DMS79 (cell line): ENCODE results near the gene CMTM6.
"Not testable (repeated sequence)": the region's sequence is repeated elsewhere in the genome, so short reads cannot be mapped to it uniquely, and the experiment has no call there.

Source experiments
- DNase-seq: peaks from one replicate; lab custom pipeline; 2025; lab: John Stamatoyannopoulos, UW

The CMTM6 gene, protein sequence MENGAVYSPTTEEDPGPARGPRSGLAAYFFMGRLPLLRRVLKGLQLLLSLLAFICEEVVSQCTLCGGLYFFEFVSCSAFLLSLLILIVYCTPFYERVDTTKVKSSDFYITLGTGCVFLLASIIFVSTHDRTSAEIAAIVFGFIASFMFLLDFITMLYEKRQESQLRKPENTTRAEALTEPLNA

DNA sequence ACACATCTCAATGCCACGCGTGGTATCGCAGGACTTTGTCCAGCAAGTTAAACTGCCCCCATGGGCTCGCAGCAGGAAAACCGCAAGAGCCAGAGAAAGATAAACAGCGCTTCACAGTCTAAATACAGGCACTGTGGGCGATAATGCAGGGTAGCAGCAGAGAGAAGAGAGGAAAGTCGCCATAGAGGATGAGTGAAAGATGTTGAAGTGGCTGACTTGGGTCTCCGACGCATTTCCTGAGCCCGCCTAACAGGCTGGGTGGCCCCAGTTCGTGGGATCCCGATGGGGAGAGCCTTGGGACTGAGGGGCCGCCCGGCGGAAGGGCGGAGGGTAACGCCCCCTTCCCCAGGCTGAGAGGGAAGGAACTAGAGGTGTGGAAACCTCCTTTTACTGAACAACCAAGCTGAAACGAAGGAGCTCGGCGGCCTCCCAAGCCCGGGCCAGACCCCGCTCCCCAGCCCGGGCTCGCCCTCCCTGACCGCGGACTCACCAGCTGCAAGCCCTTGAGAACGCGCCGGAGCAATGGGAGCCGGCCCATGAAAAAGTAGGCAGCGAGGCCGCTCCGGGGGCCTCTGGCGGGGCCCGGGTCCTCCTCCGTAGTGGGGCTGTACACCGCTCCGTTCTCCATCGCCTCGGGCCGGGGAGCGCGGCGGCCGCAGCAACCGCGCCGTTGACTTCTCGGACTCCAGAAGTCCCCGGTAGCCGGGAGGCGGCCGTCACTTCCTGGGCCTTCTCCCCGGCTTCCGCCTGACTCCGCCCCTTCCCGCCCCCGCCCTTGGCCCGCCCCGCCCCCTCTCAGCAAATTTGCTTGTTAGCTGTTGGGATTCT lies at the start of gene CMTM6:
Gene CMTM6 (minus strand): TSS at position 735 of the 828 bp plus-strand sequence. CDS start 107 bp downstream, at position 628.
- peak; percentile 14 for DNase-seq

DNA sequence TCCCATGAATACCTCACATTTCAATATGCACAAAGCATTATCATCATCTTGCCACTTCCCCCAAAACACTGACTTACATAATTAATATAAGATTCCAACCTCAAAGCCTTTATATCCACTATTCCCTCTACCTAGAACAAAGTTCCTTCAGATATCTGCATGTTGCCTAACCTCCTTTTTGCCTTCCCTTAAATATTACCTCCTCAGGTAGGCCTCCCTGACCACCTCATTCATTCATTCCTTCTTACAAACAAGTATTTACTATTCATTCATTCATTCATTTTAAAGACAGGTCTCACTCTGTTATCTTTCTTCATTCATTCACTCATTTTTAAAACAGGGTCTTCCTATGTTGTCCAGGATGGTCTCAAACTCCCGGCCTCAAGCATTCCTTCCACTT lies 49.4 kb upstream of the CMTM6 start:
- DNase-seq, result no peak

DNA sequence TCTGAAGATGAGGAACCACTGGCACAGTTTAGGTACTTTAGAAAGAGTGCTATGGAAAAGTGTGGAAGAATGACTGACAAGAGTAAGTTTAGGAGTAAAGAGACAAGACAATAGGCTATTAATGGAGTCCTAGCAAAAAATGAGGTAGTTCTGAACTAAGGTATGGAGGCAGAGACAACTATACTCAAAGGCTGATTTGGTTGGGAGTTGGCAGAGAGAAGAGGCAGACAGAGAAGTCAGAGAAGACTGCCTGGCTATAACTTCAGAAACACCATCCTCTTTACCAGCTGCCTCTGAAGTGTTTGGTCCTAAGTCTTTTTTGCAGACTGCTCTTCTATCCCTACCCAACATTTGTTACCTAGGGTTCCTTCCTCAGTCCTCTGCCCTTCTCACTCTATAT lies 48.8 kb upstream of the CMTM6 start:
- DNase-seq, result no peak

DNA sequence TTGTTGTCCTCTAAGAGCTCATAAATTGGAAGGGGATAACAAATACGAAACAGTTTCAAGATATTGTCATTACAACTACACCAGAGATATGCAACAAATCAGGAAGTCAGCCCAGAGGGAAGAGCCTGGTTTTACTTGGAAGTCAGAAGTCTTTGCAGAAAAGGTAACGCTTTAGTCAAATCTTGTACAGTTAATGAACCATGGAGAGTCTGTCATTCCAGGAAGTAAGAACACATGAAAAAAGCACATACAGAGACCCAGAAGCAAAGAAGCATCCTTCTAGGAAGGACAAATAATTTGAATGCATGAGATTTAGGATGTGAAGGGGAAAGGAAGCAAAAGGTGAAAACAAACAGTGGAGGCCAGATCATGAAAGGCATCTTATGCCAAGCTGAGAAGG lies 48.4 kb upstream of the CMTM6 start:
- DNase-seq, result peak; percentile 1

DNA sequence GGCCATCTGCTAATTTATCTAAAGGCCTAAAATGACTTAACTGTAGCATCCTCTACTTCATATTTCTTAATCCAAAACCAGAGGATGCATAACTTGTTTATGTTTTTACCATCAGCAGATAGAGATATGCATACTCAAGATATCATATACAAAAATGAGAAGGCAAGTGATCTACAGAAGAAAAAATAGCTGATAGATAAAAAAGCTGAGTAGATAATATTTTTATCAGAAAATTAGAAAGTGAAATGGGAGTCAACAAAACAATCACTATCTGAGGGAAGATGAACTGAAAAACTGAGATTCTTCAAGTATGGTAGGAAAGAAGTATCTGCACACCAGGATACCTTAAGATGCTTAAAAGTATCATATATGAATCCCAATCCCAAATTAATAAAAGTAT lies 42.7 kb upstream of the CMTM6 start:
- DNase-seq, result no peak

DNA sequence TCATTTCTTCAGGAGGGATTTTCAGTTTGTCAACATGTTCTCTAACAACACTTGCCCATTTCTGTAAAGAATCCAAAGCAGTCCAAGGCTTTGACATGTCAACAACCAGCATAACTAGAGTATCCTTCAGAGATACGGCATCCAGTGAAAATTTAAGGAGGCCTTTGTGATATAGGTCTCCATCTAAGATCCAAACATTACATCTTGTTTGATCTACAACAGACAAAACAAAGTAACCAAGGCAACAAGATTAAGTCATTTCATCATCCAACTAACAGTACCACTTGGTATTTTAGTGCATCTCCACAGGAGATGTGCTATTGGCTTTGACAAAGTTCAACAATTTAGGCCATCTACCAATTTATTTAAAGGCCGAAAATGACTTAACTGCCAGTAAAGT lies 42.2 kb upstream of the CMTM6 start:
- no peak for DNase-seq

DNA sequence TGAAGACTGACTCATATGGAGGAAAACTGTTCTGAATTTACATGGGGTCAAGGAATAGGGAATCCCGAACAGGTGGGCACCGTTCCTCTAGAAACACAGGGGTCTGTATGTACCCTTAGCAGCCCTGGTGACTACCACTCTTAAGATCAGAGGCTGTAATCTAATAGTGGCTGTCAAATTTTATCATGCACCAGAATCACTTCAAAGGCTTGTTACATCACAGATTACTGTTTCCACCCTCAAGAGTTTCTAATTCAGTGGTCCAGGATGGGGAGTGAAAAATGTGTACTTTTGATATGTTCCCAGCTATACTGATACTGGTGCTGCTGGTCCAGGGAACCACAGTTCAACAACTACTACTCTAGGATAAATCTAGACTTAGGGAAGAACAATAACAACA lies 40.2 kb upstream of the CMTM6 start:
- no peak for DNase-seq

DNA sequence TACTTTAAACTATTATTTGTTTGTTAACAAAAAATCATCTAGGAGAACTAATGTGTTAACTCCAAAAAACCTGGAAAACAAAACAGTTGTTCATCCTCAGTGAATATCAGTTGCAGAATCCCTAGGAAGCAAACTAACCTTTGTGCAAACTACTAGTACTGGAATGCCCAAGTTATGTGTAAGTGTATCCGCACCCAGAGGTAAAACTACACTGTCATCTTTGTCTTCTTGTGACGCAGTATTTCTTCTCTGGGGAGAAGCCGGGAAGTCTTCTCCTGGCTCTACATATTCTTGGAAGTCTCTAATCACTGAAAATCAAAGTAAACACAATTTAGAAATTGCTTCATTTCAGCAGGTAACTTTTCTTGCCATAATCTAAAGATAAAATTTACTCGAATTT lies 38.2 kb upstream of the CMTM6 start:
- DNase-seq, result no peak

DNA sequence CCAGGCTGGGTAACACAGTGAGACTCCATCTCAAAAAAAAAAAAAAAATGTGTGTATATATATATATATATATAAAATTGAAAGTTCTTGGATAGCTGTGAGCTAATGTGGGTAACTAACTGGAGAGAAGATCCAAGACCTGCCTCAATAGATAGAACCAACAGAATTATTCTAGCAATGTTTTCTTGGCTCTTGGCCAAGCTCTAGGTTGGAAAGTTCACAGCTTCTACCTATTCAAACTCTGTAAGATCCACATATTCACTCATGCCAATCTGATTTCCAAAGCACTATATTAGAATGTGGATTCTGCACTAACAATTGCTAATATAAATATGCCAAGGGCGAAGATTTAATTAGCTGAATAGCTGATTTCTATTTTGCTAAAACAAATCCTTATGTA lies 29.8 kb upstream of the CMTM6 start:
- no peak for DNase-seq

DNA sequence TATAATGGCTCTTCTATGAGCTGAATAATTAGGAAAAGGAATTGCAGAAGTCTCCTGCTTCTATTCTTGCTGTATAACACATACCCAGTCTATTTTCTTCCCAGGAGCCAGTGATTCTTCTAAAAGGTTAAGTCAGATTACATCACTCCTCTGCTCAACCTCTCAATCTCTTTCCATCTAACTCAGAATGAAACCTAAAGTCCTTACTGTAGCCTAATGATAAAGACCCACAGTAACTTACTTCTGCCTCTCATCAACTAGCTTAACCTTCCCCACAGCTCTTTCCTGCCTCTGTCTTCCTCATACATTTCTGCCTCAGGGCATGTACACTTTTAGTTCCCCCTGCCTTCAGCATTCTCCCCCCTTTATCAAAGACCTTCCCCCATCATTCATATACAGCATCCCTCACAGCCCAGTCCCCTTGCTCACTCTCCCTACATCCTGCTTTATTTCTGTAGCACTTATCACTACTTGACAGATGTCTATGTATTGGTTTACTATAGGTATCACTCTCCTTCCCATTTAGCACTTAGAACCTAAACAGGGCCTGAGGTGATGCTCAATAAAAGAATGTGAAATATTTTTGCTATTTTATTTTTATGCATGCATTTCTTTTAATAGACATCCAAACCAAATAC lies 28.5 kb upstream of the CMTM6 start:
- DNase-seq, result no peak

DNA sequence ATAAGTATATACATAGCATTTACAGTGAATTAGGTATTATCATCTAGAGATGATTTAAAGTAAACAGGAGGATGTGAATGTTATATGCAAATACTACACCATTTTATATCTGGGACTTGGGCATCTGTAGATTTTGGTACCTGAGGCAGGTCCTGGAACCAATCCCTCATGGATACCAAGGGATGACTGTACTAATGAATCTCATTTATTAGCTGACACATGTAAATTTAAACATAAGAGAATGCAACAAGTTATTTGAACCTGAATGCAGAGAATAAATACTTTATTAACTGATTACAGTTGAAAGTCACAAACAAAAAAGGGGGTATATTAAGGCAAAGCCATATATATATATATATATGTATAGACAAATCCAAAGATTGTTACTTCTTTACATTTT lies 23.1 kb upstream of the CMTM6 start:
- DNase-seq, result no peak

DNA sequence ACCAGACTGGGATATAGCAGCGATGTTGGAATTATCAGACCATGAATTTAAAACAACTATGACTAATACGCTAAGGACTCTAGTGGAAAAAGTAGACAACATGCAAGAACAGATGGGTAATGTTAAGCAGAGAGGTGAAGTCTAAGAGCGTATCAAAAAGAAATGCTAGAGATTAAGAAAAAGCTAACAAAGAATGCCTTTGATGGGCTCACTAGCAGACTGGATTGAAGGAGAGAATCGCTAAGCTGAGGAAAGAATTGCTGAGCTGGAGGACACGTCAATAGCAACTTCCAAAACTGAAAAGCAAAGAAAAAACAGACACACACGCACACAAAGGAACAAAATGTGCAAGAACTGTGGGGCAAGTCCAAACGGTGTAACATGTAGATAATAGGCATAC lies 20.0 kb upstream of the CMTM6 start:
- no peak for DNase-seq

DNA sequence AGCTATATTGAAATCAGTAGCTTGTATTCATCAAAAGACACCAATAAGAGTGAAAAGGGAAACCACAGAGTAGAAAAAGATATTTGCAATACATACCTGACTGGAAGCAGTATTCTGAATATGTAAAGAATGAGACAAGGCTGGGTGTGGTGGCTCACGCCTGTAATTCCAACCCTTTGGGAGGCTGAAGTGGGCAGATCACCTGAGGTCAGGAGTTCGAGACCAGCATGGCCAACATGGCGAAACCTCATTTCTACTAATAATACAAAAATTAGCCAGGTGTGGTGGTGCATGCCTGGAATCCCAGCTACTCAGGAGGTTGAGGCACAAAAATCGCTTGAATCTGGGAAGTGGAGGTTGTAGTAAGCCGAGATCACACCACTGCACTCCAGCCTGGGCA lies 16.3 kb upstream of the CMTM6 start:
- not testable (repeated sequence) for DNase-seq

DNA sequence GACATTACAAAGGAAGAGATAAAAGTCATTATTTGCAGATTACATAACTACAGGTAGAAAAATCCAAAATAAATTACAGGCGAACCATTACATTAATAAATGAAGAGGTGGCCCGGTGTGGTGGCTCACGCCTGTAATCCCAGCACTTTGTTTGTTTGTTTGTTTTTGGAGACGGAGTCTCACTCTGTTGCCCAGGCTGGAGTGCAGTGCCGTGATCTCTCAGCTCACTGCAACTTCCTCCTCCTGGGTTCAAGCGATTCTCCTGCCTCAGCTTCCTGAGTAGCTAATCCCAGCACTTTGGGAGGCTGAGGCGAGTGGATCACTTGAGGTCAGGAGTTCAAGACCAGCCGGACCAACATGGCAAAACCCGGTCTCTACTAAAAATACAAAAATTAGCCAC lies 14.1 kb upstream of the CMTM6 start:
- not testable (repeated sequence) for DNase-seq

DNA sequence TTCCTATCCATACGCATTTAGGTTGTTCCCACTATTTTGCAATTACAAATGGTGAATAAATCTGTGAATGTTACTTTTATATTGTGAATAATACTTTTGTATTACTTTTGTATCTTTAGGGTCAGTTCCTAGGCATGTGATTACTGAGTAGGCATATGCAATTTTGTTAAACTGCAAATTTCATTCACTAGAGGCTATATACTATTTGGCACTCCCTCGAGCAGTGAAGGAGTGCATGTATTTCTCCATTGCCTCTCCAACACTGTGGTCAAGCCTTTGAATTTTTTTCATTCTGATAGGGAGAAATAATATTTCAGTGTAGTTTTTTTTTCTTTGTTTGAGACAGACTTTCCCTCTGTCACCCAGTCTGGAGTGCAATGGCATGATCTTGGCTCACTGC lies 8.4 kb upstream of the CMTM6 start:
- DNase-seq, result no peak

DNA sequence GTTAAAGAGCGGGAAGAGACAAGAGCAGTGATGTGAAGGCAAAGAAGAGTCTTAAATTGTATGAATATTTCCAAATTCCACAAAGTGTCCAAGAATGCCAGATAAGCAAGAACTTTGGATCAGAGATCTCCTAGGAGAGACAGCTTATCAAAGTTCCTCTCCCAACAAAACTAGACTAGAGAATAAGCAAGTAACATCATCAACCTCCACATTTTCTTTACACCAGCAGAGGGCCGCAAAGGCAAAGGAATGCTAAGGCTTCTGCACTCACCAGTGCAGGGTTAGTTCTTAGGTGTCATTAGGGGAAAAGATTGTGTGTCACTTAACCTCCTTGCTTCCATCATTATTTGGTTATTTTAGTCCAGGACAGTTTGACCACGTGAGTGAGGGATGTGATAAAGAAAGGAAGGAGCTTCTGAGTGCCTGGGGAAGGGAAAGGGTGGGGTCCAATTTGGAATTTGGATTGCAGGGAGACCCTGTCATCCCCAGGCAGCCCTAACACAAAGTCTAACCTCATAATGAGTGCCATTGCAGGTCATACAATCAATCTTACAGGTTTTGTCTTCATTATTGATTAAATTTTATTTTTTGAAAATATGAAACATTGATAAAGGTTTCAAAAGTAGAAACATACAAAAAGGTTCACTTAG lies 7.5 kb upstream of the CMTM6 start:
- no peak for DNase-seq

DNA sequence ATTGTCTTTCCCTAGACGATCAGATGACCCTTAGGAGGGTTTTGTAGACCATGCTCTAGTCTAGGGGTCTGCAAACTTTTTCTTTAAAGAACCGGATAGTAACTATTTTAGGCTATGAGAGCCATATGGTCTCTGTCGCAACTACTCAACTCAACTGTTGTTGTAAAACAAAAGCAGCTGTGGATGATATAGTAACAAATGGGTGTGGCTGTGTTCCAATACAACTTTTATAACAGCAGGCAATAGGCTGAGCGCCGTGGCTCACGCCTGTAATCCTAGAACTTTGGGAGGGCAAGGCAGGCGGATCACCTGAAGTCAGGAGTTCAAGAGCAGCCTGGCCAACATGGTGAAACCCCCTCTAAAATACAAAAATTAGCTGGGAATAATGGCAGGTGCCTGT lies 6.1 kb upstream of the CMTM6 start:
- no peak for DNase-seq

DNA sequence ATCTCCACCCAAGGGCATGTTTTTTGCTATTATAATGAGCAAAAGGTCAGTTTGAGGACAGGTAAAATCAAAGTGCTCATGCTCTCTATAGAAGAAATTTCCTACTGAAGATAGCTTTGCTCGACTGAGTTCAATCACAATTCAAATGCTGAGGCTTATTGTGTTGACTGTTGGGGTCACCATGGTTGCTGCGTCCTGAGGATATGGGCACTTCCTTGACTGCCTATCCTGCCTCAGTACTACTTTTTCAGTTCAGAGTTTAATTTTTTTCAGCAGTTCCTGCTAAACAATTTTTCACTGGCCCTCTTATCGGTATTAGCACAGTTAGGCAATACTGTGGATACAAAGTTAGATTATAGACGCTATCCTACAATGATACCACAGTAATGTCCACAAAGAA lies 3.8 kb upstream of the CMTM6 start:
- DNase-seq, result no peak

DNA sequence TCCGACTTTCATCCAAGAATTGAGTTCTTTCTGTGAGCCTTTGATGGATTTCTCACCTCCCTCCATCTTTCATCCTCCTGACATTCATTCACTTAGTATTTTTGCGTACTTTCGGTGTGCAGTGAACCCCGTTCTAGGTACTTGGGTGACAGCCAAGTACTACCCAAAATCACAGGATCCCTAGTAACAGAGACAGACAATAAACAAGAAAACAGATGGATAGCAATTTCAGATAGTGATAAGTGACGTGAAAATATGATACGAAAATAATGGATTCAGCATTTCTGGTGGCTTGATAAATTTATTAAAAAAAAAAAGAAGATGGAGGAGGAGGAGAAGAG lies 264 bp upstream of the CMTM6 start:
- DNase-seq, result no peak

DNA sequence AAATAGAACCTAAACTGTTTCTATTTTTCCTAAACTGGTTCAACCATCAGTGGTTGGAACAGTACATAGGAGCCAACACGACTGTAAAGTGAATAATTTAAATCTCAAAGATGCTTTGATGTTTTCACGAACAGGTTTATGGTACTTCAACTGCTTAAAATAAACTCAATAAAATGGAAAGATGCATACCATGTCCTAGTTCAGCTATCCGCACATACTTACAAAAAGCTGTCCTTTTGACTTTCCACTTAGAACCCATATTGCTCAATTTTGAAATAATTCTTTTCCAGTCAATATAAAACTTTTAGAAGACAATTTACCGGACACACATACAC lies 902 bp downstream of the CMTM6 start:
- DNase-seq, result no peak

DNA sequence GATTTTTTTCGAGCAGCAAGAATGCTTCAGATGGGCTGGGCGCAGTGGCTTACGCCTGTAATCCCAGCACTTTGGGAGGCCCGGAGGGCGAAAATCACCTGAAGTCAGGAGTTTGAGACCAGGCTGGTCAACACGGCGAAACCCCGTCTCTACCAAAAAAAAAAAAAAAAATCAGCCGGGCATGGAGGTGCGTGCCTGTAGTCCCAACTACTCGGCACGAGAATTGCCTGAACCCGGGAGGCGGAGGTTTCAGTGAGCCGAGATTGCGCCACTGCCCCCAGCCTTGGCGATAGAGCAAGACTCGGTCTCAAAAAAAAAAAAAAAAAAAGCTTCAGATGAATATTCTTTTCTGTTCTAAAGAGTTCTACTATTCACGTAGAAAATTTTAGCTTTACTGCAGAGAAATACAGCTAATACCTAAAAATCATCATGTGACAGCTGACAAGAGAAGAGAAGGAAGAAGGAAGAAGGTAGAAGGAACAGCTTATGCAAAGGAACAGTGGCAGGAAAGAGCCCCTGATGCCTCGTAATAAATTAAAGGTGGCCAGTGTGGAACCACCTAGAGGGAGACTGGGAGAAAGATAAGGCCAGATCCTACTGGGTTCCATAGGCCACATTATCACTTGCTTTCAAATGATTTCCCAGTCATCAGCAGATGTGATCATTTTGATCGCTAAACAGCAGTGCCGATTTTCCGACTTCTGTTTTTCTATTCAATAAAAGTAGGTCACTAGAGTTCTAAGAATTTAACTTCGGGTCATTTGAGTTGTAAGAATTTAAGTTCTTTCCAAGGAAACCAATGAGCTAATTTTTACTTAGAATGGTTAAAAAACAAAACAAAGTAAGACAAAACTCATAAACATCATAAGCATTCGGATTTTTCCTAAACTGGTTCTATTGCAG lies 1.5 kb downstream of the CMTM6 start:
- DNase-seq, result no peak

DNA sequence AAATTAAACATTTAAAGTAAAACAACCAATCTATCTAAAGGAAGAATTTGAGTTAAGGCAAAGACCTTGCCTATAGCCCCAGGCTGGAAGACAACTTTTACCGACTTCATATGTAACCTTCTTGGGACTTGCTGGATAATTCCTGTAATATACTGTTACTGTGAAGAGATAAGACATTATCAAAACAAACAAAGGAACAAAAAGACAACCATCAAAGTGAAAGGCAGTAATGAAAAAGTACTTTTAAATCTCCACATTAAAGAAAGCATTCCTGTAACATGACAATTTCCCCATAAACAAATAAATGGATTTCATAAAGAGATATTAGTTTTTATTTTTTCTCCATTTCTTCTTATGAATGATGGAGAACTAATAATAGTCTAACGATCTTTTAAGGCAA lies 2.4 kb downstream of the CMTM6 start:
- no peak for DNase-seq
